ENCODE results near the gene ADGRD2.

GRCh38 chr9:124489222-124489621 is 39.0 kb downstream of the ADGRD2 start:
- TF ChIP-seq RCOR1 (IDR thresholded peaks at IDR 0.05; ENCODE audit: low read depth, low read length) = no peak
- no peak for TF ChIP-seq CBX2 (IDR thresholded peaks at IDR 0.05; ENCODE audit: borderline replicate concordance, low read depth)
- no peak for TF ChIP-seq RNF2 (IDR thresholded peaks at IDR 0.05; ENCODE audit: borderline replicate concordance, low read depth)
- TF ChIP-seq SMC3 (IDR thresholded peaks at IDR 0.05) = no peak
- TF ChIP-seq MYC (IDR thresholded peaks at IDR 0.05; ENCODE audit: borderline replicate concordance, low read length) = no peak
- no peak for TF ChIP-seq FOSL2 (IDR thresholded peaks at IDR 0.05)
- no peak for TF ChIP-seq FOSL2 (CRISPR knock-in tag; IDR thresholded peaks at IDR 0.05)
- TF ChIP-seq CTCF (IDR thresholded peaks at IDR 0.05) = no peak
- TF ChIP-seq ESRRA (IDR thresholded peaks at IDR 0.05; ENCODE audit: borderline replicate concordance, low read length) = no peak
